GM19328 (cell line): ENCODE results near the gene KLHL30.

Source experiments
- ATAC-seq: cut with Tn5 transposase; IDR thresholded peaks from one replicate; pipeline ENCODE4 v1.9.1; 2021; ENCODE audit warnings: mild to moderate bottlenecking, moderate library complexity; ENCODE audit not compliant: unreplicated experiment

The KLHL30 gene

DNA sequence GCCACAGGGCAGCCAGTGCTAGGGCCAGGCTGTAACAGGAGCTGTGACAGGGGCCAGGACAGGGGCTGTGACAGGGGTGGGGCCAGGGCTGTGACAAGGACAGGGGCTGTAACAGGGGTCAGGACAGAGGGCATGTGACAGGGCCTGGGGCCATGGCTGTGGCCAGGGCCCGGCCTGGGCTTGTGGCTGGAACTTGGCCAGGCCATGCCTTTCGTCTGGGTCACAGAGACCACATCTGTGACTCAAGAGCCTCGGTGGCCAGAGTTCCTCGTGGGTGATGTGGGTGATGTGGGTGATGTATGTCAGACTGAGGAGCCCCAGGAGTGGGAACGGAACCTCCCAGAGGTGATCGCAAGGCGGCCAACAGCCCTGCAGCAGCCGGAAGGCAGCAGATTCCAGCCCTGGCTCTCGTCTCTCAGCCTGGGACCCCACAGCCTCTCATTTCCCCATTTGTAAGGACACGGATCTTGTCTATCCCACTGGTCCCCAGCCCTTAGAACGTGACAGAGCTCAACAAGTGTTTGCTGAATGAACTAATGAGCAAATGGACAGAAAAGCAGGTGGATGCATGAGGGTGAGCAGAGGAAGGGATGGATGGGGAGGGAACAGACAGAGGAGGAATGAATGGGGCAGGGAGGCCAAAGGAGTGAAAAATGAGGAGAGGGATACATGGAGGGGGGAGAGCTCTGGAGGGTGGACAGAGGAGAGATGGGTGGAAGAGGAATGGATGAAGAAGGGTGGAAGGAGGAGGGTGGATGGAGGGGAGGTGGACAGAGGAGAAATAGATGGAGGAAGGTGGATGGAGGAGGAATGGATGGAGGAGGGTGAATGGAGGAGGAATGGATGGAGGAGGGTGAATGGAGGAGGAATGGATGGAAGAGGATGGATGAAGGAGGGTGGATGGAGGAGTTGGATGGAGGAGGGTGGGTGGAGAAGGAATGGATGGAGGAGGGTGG lies 21.0 kb upstream of the KLHL30 start:
- ATAC-seq, result no peak

DNA sequence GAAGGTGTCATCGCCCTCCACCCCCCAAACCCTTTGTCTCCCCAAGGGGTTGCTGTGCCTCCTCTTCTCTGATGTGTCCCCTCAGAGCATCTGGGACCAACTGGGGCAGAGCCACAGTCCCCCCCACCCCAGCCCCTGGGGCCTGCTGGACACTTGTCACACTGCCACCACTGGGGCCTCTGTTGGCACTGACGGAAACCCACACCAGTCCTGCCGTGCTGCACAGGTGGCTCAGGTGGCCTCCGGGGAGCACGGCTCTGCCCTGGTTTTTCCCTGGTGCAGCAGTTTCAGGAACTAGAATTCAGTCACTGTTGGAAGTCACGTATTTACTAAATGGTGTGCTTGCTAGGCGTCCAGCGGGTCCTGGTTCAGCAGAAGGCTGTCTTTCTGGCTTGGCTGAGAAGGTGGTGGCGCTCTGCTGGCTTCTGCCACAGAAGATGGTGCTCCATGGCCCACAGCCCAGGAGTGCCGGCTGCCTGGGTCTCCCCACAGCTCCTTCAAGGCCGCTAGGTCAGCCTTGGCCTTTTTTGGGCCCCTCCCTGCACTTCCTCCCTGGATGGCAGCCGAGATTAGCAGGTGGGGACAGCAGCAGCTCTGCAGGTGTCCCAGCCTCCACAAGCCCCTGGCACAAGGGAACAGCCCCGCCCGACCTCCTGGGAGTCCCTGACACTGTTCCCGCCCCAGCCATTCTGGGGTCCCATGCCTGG lies 18.6 kb upstream of the KLHL30 start:
- no peak for ATAC-seq

DNA sequence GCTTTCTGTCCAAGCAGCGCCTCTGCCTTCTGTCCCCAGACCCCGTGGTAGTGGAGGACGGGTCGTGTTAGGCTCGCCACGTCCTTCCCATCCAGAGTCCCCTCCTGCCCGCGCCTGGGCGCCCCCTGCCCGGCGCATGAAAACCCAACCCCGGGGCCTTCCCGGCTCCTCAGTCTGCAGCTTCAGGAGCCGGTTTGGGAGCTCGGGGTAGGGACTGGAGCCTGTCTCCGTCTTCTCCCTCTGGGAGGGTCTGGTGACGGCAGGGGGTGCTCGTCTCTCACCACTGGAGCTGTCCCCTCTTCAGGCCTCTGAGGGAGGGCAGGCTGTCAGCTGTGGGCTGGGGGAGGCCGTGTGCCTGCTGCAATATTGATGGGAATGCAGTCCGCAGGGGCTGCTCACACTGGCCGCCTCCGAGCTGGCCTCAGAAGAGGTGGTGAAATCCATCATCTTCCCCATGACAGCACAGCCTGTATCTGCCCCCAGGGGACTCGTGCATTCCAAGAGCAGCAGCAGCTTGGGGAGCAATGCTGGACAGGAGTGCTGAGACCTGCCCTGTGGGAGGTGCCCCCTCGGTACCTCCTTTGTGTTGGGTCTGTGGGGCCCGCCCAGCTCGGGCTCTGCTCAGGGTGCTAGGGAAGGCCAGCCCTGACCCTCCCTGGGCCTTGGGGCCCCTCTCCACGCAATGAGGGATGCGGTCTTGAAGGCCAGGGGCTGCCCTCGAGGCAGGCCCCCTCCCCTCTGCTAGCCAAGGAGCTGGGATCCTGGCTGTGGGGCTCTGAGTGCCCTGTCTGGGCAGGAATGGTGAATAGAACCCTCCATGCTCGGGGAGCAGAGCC lies 17.8 kb upstream of the KLHL30 start:
- ATAC-seq, result no peak

DNA sequence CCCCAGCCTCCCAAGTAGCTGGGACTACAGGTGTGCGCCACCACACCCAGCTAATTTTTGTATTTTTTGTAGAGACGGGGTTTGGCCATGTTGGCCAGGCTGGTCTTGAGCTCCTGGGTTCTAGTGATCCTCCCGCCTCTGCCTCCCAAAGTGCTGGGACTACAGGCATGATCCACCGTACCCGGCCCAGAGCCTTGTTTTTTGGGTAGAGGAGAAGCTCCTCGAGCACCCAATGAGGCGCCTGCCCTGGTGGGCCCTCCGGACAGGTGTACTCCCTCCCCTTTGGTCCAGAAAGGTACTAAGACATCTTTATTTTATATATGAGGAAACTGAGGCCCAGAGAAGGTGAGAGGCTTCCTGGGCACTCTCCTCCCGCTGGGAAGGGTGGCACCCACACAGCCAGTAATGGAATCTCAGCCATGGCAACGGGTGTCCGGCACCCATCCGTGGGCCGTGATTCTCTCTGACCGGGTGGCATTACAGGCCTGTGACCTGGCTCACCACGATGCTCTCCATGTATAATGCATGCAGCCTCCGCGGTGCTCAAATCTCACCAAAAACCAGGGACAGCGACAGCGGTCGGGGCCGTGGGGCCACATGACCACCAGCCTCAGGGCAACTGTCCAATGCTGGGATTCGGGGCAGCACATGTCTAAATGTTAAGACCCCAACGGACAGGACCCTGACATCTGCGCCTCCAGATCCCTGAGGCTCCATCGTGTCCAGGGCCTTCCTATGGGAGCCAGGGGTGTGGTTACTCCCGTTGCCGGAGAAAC lies 16.8 kb upstream of the KLHL30 start:
- no peak for ATAC-seq

DNA sequence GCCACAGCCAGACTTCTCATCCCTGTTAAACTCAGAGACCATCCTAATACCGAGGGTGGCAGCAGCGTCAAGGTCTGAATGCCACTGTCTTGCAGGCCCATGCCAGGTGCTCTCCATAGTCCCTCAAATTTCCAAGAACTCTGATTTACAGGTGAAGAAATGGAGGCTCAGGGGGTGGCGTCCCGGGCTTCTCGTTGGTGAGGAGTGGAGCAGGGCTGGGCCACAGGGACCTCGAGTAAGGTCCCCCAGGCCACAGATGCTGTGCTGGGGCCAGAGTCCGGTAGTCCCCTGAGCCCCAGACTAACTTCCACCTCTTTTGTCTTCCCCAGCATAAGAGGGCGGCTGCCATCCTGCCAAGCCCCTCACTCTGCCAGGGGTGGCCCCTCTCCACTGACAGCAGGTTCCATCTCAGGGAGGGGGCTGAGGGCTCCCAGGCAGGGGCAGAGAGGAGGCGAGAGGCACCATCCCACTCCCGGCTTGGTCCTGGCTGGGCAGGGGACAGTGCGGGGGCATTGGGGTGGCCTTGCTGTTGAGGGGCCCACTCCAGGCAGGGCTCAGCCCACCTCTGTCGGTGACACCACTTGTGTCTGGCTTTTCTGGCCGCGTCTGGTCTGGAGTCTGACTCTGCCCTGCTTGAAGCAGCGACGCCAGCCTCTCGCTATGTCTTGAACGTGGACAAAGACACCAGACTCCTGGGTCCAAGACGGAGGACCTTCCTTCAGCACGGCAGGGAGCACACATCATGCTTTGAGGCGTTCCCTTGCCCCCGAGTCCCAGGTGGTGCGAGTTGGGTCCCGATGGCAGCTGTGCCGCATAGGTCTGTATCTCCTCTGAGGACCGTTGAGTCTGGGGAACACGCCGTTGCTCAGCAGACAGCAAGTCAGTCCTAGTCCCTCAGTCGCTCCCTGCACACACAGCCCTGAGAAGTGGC lies 15.9 kb upstream of the KLHL30 start:
- ATAC-seq, result no peak

DNA sequence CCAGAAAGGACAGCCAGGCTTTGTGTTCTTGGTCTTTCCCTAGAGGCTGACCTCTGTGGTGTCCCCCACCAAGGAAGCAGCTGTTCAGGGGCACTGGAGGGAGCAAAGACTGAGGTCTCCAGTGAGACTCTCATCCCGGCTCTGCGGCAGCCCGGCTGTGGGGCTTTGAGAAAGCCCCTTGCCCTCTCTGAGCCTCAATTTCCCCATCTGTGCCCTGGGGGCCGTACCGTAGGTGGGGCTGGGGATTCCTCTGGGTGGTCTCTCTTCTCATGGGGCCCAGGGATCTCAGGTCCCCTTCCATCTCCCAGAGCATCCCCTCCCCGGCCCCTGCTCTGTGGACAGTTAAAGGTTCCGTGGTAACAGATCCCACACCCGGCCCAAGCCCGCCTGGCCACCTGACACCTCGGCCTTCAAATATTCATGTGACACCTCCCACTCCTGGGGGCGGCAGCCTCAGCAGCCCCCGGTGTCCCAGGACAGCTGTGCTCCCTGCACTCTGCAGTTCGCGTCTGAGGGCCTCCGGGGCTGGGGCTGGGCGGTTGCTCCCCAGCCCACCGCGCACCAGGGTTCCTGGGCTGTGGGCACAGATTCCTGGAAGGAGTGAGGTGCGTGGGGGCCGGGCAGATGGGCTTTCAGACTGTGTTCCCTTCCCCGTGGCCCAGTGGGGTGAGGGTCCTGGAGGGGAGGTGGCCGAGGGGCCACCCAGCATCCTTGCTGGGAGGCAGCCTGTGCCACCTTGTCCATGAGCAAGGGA lies 15.1 kb upstream of the KLHL30 start:
- ATAC-seq, result no peak

DNA sequence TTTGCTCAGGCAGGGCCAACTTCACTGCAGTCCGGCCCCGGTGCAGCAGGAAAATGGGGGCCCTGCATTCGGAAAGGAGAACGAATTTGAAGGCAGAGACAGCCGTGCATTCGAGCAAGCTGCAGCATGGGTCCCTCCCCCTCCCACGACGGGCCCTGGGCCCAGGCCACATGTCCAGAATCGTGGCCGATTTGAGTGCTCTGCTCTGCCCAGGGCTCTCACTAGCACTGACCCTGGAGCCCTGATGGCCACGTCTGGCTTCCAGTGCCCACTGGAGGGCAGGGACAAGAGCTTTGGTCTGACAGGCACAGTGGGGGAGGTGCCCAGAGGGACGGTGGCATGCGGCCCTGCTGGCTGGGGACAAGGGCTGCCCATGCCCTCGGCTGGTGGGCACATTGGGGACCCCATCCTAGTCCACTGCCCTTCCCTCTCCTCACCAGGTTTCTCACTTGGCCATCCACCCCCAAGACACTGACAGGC lies 14.4 kb upstream of the KLHL30 start:
- ATAC-seq, result no peak

DNA sequence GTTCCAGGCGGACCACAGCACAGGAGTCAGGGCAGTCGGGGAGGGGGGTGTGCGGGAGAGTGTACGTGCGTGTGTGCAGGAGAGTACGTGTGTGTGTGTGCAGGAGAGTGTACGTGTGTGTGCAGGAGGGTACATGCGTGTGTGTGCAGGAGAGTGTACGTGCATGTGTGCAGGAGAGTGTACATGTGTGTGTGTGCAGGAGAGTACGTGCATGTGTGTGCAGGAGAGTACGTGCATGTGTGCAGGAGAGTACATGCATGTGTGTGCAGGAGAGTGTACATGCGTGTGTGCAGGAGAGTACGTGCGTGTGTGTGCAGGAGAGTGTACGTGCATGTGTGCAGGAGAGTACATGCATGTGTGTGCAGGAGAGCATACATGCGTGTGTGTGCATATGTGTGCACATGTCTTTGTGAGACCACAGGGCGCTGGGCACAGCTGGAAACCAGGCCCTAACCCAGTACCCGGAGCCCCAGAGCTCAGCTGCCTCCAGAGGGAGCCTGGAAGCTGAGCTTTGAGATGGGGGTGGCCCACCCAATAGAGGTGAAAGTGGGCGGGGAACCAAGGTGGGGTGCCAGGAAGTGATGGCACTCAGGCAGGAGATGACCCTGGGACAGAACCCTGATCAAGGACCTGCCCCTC lies 13.9 kb upstream of the KLHL30 start:
- no peak for ATAC-seq

DNA sequence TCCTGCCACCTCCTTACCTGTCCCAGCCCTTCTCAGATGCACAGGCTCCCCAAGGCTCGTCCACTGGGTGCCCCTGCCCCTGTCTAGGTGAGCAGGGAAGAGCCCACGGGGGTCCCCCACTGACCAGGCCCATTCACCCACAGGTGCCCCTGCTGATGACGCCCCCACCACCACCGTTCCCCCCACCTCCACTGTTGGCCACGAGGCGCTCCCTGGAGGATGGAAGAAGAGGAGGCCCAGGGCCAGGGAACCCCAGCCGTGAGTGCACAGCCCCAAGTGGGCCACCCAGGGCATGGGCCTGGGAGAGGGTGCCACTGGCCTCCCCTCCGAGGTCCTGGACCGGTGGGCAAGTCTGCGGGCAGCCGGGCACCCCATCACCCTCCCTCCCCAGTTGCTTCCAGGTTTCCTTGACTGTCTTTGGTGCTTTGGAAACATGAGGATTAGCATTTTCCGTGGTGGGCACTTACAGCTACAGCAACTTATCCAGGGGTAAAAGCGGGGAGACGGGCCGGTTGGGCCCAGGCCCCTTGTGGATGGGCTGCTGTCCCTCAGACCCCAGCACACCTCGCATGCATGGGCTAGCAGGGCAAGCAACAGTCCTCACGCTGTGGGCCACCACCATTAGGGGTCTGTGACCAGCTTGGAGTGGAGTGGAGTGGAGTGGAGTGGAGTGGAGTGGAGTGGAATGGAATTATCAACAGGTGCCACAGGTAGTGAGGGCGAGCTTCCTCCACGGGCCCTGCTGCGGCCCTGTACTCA lies 13.2 kb upstream of the KLHL30 start:
- no peak for ATAC-seq

DNA sequence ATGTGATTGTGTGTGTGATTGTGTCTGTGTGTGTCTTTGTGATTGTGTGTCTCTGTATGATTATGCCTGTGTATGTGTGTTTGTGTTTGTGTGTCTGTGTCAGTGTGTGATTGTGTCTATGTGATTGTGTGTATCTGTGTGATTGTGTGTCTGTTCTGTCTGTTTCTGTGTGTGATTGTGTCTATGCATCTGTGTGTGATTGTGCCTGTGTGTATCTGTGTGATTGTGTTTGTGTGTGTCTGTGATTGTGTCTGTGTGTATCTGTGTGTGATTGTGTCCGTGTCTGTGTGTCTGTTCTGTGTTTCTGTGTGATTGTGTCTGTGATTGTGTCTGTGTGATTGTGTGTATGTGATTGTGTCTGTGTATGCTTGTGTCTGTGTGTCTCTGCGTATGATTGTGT lies 12.1 kb upstream of the KLHL30 start:
- no peak for ATAC-seq

DNA sequence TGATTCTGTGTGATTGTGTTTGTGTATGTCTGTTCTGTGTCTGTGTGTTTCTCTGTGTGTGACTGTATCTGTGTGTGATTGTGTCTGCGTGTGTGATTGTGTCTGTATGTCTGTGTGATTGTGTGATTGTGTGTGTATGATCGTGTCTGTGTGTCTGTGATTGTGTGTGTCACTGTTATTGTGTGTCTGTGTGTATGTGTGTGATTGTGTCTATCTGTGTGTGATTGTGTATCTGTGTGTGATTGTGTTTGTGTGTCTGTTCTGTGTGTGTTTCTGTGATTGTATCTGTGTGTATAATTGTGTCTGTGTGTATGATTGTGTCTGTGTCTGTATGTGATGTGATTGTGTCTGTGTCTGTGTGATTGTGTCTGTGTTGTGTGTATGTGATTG lies 11.7 kb upstream of the KLHL30 start:
- ATAC-seq, result no peak

DNA sequence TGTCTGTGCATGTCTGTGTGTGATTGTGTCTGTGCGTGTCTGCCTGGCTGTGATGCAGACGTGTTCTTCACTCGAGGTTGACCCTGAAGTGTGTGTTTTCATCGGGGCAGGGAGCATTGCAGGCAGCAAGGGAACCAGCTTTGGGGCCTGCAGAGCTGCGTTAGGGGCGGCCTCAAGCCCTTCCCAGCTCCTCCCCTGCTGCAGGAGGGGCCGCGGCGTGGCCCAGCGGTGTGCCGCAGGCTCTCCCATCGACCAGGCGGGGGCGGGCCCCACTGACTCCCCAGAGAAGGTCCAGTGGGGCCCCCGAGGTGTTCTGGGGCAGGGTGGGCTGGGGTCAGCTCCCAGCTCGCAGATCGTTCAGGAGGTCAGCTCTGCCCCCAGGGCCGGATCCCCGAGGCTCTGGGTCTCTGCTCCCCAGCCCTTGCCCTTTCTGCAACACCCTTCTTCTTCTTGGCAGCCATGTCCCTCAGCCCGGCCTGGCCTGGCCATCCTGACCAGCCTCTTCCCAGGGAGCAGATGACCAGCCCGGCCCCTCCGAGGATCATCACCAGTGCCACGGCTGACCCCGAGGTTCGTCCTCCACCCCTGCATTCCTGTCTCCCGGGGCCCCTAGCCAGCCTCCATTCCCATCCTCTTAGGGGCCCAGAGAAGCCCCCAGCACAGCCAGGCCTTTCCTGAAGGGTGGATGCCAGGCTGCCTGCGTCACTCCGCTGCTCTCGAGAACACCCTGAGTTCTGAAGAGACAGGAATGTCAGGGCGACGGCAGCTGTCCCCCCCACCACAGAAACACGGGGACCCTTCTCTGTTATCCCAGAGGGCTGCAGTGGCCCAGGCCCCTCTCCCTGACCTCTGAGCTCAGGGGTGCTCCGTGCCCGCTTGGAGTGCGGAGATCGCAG lies 11.1 kb upstream of the KLHL30 start:
- no peak for ATAC-seq

DNA sequence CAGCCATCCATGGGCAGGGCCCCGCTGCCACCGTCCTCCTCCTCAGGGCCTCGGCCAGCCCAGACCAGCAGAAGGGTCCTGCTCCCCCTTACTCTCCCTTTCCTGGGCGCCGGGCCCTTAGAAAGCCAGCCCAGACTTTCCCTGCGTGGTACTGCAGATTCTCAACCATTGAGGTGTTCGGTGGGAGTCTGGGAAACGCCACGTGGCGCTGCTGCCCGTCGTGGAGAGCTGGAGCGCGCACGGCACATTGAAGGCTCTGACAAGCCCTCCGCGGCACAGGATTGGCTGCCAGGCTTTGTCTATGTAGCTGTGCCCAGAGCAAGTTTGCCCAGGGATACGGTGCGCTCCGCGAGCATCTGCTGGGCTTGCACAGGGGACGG lies 10.4 kb upstream of the KLHL30 start:
- ATAC-seq, result no peak

DNA sequence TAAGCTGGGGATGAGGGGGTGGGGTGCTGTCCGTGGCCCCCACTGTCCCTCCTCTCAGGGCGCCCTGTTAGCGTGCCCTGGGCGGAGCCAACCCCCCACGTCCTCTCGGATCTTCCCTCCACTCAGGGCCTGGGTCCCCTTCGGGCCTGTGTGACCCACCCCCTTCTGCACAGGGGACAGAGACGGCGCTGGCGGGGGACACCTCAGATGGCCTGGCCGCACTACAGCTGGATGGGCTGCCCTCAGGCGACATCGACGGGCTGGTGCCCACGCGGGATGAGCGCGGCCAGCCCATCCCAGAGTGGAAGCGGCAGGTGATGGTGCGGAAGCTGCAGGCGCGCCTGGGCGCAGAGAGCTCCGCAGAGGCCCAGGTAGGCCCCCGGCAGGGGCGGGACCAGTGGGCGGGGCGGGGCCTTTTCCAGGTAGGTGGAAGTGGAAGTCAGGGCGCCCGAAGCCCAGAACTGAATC lies 9.9 kb upstream of the KLHL30 start:
- ATAC-seq, result no peak

DNA sequence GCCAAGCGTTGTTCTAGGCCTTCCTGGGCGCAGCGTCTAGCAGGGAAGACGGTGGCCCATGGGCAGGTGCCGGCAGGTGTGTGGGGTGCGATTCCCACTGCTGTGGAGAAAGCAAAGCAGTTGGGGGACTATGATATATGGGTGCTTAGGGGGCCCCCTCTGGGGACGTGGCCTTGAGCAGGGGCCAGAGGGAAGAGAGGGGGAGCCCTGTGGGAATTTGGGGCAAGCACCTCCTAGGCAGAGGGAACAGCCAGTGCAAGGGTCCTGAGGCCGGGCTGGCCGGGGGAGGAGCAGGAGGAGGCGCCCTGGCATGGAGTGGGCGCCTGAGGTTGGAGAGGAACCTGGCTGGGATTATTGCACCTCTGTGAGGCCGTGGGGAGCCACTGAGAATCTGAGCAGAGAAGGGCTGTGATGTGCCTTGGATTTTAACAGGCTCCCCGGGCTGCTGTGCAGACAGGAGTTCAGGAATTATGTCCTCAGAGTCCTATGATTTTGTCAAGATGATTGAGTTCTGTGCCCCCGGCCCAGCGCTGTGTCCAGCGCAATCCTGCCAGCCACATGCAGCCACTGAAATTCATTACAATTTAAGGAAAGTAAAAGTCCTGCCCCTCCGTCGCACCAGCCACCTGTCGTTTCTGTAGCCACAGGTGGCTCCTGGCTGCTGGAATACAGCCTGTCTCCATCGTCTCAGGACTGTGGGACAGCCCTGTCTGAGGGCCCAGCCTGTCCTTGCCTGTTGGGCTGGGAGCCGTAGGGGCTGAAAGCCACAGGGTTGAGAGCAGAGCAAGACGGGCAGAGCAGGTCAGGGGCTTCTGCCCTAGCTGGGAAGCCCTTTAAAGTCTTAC lies 9.1 kb upstream of the KLHL30 start:
- no peak for ATAC-seq
